ENCODE measurements around the gene E2F4. TPM values are rescaled to one million over a fixed set of nuclear protein-coding genes. Genes with fewer than 3 reads are reported as not detected.
A peak's percentile ranks its signal among the peaks of the same experiment; 100 is the strongest.

The E2F4 gene
- total and polyA plus RNA-seq, 2 of the 13 experiments (the other 11 are each of a cell fraction or from before 2014, with no cell fraction given): 84.8 to 91.2 TPM

GRCh38 chr16:67177743-67178699 is 13.9 kb upstream of the E2F4 start (continued):
- TF ChIP-seq ZNF639 (CRISPR knock-in tag; conservative IDR thresholded peaks at IDR 0.05): no peak
- TF ChIP-seq SRF (IDR thresholded peaks at IDR 0.05; ENCODE audit: low read depth, low read length): no peak
- TF ChIP-seq ZSCAN31 (CRISPR knock-in tag; IDR thresholded peaks at IDR 0.05; ENCODE audit: low read depth): peak; percentile 84; the same call in 1 of the 2 replicates
- peak; percentile 99 for TF ChIP-seq MYPOP (CRISPR knock-in tag; IDR thresholded peaks at IDR 0.05)
- TF ChIP-seq THYN1 (CRISPR knock-in tag; IDR thresholded peaks at IDR 0.05; ENCODE audit: borderline replicate concordance, low read depth): no peak
- TF ChIP-seq FOXP1 (IDR thresholded peaks at IDR 0.05): no peak
- TF ChIP-seq FOXP1 (CRISPR knock-in tag; IDR thresholded peaks at IDR 0.05): no peak
- TF ChIP-seq MTF1 (CRISPR knock-in tag; IDR thresholded peaks at IDR 0.05): no peak
- peak; percentile 44; the same call in 1 of the 2 replicates for TF ChIP-seq TAF1 (CRISPR knock-in tag; IDR thresholded peaks at IDR 0.05)
- TF ChIP-seq ZNF431 (CRISPR knock-in tag; IDR thresholded peaks at IDR 0.05; ENCODE audit: borderline replicate concordance, low read depth): 0 out of 2 replicates have a peak, but pooled peaks have one; percentile 28
- peak; percentile 44; the same call in 1 of the 2 replicates for TF ChIP-seq ZNF580 (CRISPR knock-in tag; IDR thresholded peaks at IDR 0.05; ENCODE audit: borderline replicate concordance, low read depth)
- peak; percentile 21; the same call in 1 of the 2 replicates for TF ChIP-seq GZF1 (CRISPR knock-in tag; IDR thresholded peaks at IDR 0.05)
- TF ChIP-seq PREB (CRISPR knock-in tag; IDR thresholded peaks at IDR 0.05): no peak
- TF ChIP-seq HHEX (CRISPR knock-in tag; IDR thresholded peaks at IDR 0.05): no peak
- TF ChIP-seq FOXA3 (CRISPR knock-in tag; IDR thresholded peaks at IDR 0.05): no peak
- peak; percentile 93 for TF ChIP-seq ZC3H13 (CRISPR knock-in tag; IDR thresholded peaks at IDR 0.05)
- TF ChIP-seq HOXA3 (CRISPR knock-in tag; IDR thresholded peaks at IDR 0.05): peak; percentile 84
- TF ChIP-seq ZNF777 (CRISPR knock-in tag; IDR thresholded peaks at IDR 0.05): peak; percentile 75
- TF ChIP-seq SRY (CRISPR knock-in tag; IDR thresholded peaks at IDR 0.05): no peak; the same call in 1 of the 2 replicates
- TF ChIP-seq KLF11 (CRISPR knock-in tag; IDR thresholded peaks at IDR 0.05): no peak
- no peak for TF ChIP-seq DMAP1 (CRISPR knock-in tag; IDR thresholded peaks at IDR 0.05)
- TF ChIP-seq ZNF24 (IDR thresholded peaks at IDR 0.05): no peak
- TF ChIP-seq RARA (CRISPR knock-in tag; IDR thresholded peaks at IDR 0.05): no peak
- peak; percentile 62; the same call in 1 of the 3 replicates for TF ChIP-seq MXI1 (IDR thresholded peaks at IDR 0.05; ENCODE audit: borderline replicate concordance, low read depth, low read length)
- TF ChIP-seq ZNF230 (CRISPR knock-in tag; IDR thresholded peaks at IDR 0.05): no peak
- no peak for TF ChIP-seq MAFK (conservative IDR thresholded peaks at IDR 0.05 in 1 of 2, IDR thresholded peaks at IDR 0.05 in 1 of 2; ENCODE audit: low read length in 2 of 2)
- TF ChIP-seq AGO1 (IDR thresholded peaks at IDR 0.05; ENCODE audit: low read depth, low read length, poor library complexity, severe bottlenecking): peak; percentile 88
